ENCODE measurements around the gene LARP1.
"Not testable (repeated sequence)": the region's sequence is repeated elsewhere in the genome, so short reads cannot be mapped to it uniquely, and the experiment has no call there.

The LARP1 gene

GRCh38 chr5:154734370-154735248, 20.6 kb upstream of the LARP1 start:
- DNase-seq (ENCODE audit: low spot score), result no peak

DNA sequence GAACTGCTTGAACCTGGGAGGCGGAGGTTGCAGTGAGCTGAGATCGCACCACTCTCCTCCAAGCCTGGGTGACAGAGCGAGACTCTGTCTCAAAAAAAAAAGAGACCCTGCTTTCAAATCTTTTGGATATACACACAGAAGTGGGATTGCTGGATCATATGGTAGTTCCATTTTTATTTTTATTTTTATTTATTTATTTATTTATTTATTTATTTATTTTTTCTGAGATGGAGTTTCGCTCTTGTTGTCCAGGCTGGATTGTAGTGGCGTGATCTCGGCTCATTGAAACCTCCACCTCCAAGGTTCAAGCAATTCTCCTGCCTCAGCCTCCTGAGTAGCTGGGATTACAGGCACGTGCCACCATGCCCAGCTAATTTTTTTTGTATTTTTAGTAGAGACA, 19.8 kb upstream of the LARP1 start:
- DNase-seq (ENCODE audit: low spot score), result not testable (repeated sequence)

DNA sequence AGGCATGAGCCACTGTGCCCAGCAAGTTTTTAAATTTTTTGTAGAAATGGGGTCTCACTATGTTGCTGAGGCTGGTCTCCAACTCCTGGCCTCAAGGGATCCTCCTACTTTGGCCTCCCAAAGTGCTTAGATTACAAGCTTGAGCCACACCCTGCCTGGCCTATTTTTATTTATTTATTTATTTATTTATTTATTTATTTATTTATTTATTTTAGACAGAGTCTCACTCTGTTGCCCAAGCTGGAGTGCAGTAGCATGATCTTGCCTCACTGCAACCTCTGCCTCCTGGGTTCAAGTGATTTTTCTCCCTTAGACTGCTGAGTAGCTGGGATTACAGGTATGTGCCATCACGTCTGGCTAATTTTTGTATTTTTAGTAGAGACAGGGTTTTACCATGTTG, 18.8 kb upstream of the LARP1 start:
- DNase-seq (ENCODE audit: low spot score), result not testable (repeated sequence)

DNA sequence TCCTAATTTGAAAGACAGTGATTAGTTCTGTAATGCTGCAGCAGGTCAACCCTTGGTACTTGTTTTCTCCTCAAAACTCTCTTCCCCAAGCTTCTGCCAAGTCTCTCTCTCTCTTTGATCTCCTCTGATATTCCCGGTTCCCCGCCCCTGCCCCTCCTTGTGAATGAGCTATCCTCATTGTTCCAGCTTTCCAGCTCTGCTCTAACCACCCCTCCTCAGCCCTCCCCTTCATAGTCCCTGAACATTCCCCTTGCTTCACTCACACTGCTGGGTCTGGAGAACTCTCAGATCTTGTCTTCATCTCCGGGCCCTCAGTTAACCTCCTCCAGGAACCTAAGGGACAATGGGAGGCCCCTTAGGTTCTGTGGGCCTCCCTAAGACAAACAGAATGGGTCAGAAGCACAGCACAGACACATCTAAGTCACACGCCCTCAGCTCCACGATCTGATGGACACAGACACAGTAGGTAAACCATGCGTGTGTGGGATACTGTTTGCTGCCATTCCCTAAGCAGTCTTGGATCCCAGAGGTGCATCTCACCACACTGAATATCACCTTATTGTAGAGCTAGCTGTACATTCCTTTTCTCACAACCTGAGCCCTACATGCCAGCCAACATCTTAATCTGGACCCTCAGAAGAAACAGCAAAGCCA, 17.4 kb upstream of the LARP1 start:
- DNase-seq (ENCODE audit: low spot score), result no peak

DNA sequence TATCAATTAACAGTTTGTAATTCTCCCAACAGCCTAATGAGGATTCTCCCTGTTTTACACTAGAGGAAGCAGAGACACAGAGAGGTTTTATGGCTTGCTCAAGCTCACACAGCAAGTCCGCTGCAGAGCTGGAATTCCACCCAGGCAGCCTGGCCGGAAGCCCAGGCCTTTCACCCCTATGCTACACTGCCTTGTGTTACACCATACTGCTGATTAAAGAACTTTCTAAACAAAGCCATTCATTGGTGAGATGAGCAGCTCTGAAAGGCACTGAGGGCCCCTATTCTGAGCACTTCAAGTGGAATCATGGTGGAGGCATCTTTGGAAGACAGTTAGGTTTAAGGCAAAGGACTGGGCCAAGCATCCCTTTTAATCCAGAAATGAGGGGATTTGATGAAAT, 14.7 kb upstream of the LARP1 start:
- peak; percentile 46 for DNase-seq (ENCODE audit: low spot score)

DNA sequence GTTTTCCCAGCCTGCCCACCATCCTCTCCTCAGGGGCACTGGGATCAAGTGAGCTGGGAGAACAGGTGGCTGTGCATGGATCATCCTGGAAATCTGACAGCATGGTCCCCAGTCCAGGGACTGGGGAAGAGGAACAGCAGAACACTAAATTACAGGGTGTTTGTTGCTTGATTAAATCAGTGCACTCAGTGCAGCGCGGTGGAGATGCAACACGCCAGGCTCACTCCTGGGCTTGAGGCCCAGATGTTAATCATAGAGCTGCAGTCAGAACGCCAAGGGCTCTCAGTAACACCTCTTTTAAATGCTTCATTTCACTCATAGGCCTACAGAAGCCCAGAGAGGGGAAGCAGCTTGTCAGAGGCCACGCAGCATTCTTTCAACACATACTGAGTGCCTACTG, 14.2 kb upstream of the LARP1 start:
- no peak for DNase-seq (ENCODE audit: low spot score)

DNA sequence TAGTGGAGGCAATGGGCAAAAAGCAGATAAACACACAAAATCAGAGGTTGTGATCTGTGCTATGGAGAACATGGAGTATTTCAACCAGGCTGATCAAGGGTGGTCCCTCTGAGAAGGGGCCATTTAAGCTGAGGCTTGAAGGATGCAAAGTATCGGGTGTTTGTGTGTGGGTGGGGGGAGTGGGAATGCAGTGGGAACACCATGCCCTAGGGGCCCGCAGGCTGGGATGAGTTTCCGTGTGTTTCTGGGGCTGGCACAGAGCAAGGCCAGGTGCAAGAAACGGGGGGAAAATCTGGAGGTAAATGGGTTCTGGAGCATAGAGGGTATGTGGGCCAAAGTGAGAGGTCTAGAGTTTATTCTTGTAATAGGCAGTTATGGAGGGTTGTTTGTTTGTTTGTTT, 13.8 kb upstream of the LARP1 start:
- DNase-seq (ENCODE audit: low spot score), result no peak

GRCh38 chr5:154743812-154744211, 11.4 kb upstream of the LARP1 start:
- DNase-seq (ENCODE audit: low spot score), result no peak

DNA sequence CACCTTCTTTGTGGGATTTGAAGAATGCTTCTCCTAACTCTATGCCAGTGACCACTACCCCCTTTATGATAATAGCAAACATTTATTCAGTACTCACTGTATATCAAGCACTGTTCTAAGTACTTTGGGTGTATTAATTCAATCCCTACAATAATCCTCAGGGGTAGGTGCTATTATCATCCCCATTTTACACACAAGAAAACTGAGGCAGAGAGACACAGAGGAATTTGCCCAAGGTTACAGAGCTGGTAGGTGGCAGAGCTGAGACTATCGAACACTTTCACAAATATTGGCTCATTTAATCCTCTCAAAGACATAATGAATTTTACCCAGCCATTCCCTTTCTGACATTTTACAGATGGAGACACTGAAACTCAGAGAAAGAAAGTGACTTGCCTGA, 9.8 kb upstream of the LARP1 start:
- DNase-seq (ENCODE audit: low spot score), result no peak

DNA sequence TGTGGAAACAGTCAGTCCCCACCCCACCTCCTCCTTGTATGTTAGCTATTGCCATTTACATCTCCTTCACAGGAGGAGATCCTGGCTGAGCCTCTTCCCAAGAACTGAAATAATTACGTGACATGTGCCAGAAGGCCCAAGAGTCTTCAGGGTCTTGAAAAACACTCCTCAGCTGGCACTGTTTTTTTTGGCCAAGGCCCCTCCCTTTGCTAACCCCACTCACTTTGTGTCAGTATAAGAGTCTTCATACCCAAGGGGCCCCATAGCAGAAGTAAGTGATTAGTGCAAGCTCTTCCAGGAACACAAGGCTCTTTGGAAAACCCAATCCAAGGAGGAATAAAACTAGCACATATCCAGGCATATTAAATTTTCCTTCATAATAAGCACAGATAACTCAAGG, 5.7 kb upstream of the LARP1 start:
- no peak for DNase-seq (ENCODE audit: low spot score)

- DNase-seq (ENCODE audit: low spot score), result not testable (repeated sequence)
Measured at GRCh38 chr5:154750641-154751040, 4.5 kb upstream of the LARP1 start.

GRCh38 chr5:154751854-154752253, 3.3 kb upstream of the LARP1 start:
- DNase-seq (ENCODE audit: low spot score), result no peak

GRCh38 chr5:154753792-154754191, 1.4 kb upstream of the LARP1 start:
- DNase-seq (ENCODE audit: low spot score), result no peak

GRCh38 chr5:154754460-154755360, 467 bp upstream of the LARP1 start:
- peak; percentile 99 for DNase-seq (ENCODE audit: low spot score)

DNA sequence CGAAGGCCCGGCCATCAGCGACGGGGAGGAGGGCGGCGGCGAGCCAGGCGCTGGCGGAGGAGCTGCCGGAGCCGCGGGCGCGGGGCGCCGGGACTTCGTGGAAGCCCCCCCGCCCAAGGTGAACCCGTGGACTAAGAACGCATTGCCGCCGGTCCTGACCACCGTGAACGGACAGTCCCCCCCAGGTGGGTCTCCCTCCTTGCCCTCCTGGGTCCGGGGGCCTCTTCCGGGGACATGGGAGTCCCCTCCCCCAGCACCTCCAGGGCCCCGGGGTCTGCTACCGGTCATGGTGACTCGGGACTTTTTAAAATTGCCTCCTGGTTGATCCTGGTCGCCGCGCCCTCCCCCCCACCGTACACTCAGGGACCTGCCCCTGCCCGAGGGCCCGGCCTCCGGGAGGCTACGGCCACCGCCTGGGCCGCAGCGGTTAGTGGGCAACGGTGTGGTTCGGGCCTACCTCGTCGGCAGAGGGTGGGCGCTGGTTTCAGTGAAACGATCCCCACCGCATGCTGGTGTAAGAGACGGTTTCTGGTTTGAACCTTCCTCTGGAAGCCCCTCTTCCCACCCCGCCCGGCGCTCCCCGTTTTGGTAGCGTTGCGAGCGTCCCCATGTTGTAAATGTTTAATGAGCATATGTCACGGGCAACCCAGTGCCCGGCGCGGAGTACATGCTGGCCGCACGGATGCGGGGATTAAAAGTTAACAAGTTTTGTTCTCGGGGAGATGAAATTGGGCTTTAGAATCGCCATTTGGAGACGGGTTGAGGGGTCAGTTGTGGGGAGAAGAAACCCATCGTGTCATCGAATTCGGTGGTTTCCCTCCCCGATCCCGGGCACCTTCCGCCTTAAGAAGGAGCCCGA, 1.1 kb downstream of the LARP1 start:
- no peak for DNase-seq (ENCODE audit: low spot score)

GRCh38 chr5:154756868-154757813, 2.0 kb downstream of the LARP1 start:
- DNase-seq (ENCODE audit: low spot score), result peak; percentile 78

DNA sequence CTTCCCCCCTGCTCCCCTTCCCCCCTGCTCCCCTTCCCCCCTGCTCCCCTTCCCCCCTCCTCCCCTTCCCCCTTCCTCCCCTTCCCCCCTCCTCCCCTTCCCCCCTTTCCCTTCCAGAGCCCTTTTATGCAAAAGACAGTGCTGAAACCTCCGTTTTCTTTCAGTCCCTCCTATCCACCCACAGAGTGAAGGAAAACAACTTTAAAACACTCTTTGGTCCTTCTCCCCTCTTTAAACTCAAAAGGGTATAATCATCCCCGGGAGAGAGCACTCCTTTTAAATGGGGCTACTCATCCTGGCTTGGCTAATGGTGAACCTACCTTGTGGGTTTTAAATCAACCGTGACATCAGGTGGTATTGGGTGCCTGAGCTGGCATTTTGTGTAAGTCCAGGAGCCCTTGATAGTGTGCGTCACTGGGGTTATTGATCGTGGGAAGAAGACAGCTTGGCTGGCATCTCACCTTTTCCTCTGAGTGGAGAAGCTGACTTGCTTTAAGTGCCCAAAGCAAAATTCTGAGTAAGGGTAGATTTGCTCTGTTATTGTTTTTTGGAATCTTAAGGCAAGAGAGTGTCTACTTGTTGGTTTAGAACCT, 2.7 kb downstream of the LARP1 start:
- no peak for DNase-seq (ENCODE audit: low spot score)

- DNase-seq (ENCODE audit: low spot score), result no peak
Measured at GRCh38 chr5:154758493-154758892, 3.3 kb downstream of the LARP1 start.

DNA sequence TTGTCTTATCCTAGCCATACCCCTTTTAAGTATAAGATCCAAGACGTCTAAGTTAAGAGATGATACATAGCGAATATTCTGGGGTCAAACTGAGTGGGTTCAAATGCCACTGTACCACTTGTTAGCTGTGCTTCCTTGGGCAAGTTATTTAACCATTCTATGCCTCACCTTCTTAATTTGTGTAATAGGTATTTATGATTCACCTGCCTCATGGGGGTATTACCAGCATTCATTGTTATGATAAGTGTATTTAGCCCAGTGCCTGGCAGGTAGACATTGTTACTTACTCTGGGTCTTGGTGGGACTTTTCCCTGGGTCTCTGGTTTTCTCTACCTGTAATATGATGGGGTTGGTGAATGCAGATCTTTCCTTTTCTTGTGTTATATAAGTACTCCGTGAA, 3.8 kb downstream of the LARP1 start:
- no peak for DNase-seq (ENCODE audit: low spot score)

GRCh38 chr5:154759868-154760267, 4.7 kb downstream of the LARP1 start:
- not testable (repeated sequence) for DNase-seq (ENCODE audit: low spot score)

All from putamen (tissue), 1 donor.